Neural progenitor cell (in vitro differentiated cells): ENCODE measurements around the gene DOCK4.

Experiments used
- CTCF ChIP-seq: fragments of 200-600 bp; sonication (generic); IDR thresholded peaks from 2 replicates; pipeline ENCODE4 v1.5.1; 2017; ENCODE audit warnings: antibody characterized with exemption, mild to moderate bottlenecking
- EZH2 ChIP-seq: fragments of 200-600 bp; sonication (generic); IDR thresholded peaks from 2 replicates; pipeline ENCODE4 v1.6.1; 2017; ENCODE audit warnings: antibody characterized with exemption, mild to moderate bottlenecking, moderate library complexity

- no peak for TF ChIP-seq EZH2
- TF ChIP-seq CTCF = no peak
Observed at GRCh38 chr7:112234147-112234546, 27.9 kb upstream of the DOCK4 start.
